Measurements from ENCODE around the gene FIBCD1. TPM values are rescaled to one million over a fixed set of nuclear protein-coding genes. Genes with fewer than 3 reads are reported as not detected.

The FIBCD1 gene
- total RNA-seq, 4 donors from 2014 or later, result 4.2 TPM; not detected in 3

DNA sequence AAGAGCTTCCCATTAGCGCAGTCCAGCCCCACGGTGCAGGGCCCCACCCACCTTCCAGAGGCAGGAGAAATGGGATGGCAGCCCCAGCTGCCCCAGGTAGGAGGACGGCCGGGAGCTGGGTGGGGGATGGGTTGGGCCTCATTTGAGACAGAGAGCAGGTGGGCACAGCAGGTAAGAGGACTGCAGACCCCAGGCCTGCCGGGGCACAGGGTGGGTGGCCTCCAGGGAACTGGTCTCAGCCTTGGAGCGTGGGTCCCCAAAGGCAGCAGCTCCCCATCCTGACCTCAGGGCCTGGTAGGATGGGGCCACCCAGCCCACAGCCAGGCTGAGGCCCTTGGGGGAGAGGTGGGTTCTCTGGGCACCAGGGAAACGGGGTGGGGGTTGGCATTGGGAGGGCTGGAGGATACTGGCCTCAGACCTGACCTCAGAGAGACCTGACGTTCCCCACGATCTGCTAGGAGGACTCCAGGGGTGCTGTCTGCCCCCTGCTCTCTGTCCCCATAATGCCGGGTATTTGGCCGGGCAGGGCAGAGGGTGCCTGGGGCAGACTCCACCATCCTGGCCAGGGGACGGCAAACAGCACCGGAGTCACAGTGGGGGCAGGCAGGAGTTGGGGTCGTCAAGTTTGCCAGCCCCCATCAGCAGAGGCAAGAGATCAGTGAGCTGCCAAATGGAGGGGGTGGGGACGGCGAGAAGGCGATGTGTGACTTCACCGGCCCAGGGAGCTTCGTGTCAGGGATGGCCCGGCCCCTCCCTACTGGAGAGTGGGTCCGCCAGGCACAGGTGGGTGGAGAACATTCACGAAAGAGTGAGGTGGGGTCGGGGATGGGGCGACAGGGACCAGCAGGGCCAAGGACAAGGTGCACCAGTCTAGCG lies 35.6 kb downstream of the FIBCD1 start:
- TF ChIP-seq, protein P1, sequence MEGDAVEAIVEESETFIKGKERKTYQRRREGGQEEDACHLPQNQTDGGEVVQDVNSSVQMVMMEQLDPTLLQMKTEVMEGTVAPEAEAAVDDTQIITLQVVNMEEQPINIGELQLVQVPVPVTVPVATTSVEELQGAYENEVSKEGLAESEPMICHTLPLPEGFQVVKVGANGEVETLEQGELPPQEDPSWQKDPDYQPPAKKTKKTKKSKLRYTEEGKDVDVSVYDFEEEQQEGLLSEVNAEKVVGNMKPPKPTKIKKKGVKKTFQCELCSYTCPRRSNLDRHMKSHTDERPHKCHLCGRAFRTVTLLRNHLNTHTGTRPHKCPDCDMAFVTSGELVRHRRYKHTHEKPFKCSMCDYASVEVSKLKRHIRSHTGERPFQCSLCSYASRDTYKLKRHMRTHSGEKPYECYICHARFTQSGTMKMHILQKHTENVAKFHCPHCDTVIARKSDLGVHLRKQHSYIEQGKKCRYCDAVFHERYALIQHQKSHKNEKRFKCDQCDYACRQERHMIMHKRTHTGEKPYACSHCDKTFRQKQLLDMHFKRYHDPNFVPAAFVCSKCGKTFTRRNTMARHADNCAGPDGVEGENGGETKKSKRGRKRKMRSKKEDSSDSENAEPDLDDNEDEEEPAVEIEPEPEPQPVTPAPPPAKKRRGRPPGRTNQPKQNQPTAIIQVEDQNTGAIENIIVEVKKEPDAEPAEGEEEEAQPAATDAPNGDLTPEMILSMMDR (IDR thresholded peaks at IDR 0.05; ENCODE audit: low read depth), result no peak

DNA sequence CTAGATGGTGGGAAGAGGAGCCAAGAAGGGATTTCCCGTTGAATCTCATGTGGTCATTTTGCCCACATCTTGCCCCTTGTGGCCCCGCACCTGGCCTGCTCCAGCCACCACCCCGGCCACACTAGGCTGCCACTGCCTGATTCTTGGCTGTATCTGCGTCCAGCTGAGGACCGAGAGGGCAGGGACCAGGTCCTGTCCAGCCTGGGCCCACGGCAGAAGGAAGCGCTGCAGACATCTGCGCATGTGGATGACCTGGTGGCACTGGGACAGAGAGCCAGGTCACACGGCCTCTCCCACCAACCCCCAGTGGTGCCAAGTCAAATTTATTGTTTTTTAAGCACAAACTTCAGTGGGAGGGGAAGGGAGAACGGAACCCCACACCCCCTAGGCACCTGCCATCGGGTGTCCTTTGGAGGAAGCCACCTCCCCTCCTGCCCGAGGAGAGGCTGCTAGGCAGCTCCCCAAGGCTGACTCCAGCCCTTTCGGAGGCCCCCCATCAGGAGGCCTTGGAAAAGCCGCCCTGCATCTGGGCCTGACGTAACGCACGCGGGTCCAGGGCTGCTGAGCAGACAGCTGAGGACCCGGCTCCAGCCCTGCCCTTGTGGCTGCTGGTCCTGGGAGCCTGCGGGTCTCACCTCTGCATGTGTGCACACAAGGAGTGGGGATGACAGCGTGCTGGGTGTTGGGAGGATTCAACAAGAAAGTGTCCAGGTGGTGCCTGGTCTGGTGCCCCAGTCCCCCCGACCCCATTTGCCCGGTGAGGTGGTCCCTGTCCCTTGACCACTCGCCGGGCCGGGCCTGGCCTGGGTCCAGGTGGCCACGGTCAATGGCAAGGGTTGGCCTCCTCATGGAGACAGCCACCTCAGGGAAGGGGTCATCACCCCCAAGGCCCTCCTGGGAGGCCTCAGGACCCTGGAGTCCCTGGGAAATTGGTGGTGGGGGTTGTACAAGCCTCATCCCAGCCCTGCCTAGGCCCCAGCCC lies 36.6 kb downstream of the FIBCD1 start:
- TF ChIP-seq, protein P1 (IDR thresholded peaks at IDR 0.05; ENCODE audit: low read depth), result no peak

DNA sequence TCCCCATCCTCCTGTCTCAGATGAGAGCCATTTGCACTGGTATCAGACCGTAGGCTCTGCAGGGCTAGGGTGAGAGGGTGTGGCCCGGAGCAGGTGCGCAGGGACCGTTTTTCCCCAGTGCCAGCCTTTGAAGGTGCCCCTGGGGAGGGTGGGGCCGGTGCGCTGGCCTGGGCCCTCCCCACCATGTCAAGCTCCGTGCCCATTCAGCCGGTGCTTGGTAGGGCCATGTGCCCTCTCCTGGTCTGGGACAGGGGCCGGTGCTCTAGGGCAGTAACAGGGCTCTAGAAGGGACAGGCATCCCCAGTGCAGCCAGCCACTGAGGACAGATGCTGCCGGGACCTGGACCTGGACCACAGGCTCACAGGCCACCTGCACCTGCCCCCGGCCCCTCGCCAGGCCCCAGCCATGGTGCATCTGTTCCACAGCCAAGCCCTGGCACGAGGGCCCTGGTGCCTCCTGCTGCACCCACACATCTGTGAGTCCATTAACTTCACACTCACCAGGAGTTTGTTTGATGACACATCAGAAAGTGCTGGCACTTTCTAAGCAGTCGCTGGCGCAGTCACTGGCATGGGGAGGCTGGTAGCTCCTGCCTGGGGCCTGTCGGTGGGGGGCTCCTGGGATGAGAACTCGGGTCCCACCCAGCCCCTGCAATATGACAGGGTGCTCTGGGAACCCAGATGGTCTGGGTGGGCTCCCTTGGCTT lies 37.4 kb downstream of the FIBCD1 start:
- TF ChIP-seq, protein P1 (IDR thresholded peaks at IDR 0.05; ENCODE audit: low read depth), result no peak

DNA sequence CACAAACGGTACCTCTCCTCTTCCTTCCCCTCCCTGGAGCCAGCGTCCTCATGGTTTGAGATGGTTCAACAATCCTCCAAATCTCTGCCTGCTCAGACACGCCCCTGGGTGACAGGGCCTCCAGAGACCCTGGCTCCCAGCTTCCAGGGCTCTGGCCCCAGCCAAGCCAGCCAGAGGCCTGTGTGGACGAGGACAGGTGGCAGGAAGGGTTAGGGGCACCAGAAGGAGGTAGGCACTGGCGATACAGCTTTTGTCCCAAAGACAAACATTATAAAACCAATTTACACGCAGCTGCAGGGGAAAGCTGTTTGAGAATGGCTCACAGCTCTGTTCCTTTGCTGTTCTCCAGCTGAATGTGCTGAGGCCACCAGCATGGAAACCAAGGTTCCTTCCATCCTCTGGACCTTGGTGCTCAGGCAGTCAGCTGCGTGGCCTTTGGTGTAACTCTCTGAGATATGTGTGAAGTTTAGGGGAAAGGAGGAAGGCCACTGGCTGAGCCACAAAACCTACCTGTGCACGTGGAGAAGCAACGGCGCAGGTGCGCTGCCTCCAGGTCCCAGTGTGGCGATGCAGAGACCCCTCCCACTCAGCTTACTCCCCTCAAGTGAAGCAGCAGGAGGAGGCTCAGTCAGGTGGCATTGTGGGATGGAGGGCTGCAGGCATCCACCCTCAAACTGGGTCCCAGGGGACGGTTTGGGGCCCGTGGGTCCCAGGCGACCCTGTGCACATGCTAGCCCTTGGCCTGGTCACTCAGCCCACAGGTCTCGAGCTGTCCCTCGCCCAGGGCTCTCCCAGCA lies 38.1 kb downstream of the FIBCD1 start:
- TF ChIP-seq, protein P1 (IDR thresholded peaks at IDR 0.05; ENCODE audit: low read depth), result no peak

DNA sequence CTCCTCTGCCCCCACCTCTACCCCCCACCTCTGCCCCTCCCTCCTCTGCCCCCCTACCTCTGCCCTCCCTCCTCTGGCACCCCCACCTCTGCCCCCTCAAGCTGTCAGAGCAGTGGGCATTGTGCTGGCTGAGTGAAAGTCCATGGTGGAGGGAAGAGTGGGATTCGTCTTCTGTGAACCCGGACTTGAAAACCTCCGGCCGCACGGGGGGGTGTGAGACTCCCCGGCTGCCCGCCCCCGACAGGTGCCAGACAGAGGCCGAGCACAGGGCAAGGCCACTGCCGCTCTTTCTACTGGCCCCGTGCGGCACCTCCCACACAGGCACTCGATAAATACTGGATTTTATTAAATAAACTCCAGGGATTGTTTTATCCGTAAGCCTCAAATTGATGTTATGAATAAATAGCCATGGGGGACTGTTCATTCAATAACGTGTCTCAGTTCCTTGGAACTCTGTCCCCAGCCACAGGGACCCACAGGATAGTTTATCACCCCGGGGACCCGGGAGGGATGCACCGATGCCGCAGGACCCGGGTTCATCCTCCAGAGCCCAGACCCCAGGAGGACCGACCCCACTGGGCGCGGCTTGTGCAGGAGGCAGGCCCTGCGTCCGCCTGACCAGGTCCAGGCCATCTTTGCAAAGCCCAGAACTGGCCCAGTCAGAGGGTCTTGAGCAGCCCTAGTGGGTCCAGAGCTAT lies 39.8 kb downstream of the FIBCD1 start:
- TF ChIP-seq, protein P1 (IDR thresholded peaks at IDR 0.05; ENCODE audit: low read depth), result no peak

DNA sequence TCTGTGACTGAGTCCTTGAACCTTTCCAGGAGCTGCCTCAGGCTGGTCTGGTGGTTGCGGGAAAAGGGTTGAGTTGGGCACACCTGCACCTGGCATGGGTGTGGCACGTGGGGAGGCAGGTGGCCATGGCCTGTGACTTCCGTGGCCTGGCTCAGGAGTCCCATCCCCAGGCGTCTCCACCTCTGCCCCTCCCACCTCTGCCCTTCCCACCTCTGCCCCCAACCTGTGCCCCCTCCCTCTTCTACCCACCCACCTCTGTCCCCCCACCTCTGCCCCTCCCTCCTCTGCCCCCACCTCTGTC lies 40.5 kb downstream of the FIBCD1 start:
- TF ChIP-seq, protein P1 (IDR thresholded peaks at IDR 0.05; ENCODE audit: low read depth), result no peak
